Heart left ventricle (tissue), 13 donors: ENCODE results near the gene WWC1.

ENCODE experiments used
- CTCF ChIP-seq, 12 donors: fragments of 200-600 bp; sonication (generic) in 4 of 12; IDR thresholded peaks; one replicate each; pipeline versions ENCODE4 v1.5.0 to v1.8.0; 2018 to 2022; ENCODE audit warnings: antibody characterized with exemption in 12 of 12, mild to moderate bottlenecking in 5 of 12
- POLR2A ChIP-seq, 2 donors: fragments of 450-650 bp; IDR thresholded peaks; one replicate each; pipeline ENCODE4 v1.6.1; 2017; ENCODE audit warnings: antibody characterized with exemption in 2 of 2, mild to moderate bottlenecking in 2 of 2, moderate library complexity in 2 of 2
- donor health status: ischemic (EF 13 %, LVEDD 7.1; RV severe dilation, severe dysfunction).
- donor health status: DM: no; HTN: yes; CAD: no.
- donor health status: DM: no; HTN: no; CAD: no.
- donor health status: ischemic (EF 25% LVEDD 6.9; RV normal size, moderate dysfunction).
- donor health status: ischemic (EF 25% LVEDD 5.7; RV mildly dilated, moderate dysfunction).
- donor health status: ischemic (EF 35%, LVEDD 5.7; RV mildly dilated, moderate dysfunction).
- donor health status: nonischemic (EF 11% LVEDD 7.7; RV severe dilation, severe dysfunction).
- donor health status: DM: yes; HTN: yes; CAD: no.
- donor health status: PGD.
- donor health status: ischemic (EF 29% LVEDD 5.4; RV normal size, mild dysfunction).
- donor health status: nonischemic (EF 23%, LVEDD 6.1; RV moderate dilation, normal function).

GRCh38 chr5:168319774-168320173, 28.3 kb downstream of the WWC1 start:
- no peak for TF ChIP-seq CTCF (IDR thresholded peaks at IDR 0.05)
- no peak for TF ChIP-seq POLR2A (IDR thresholded peaks at IDR 0.05)
